ENCODE results near the gene TIMM23.
A peak's percentile ranks its signal among the peaks of the same experiment; 100 is the strongest.
"Not testable (repeated sequence)": the region's sequence is repeated elsewhere in the genome, so short reads cannot be mapped to it uniquely, and the experiment has no call there.

Gene TIMM23

DNA sequence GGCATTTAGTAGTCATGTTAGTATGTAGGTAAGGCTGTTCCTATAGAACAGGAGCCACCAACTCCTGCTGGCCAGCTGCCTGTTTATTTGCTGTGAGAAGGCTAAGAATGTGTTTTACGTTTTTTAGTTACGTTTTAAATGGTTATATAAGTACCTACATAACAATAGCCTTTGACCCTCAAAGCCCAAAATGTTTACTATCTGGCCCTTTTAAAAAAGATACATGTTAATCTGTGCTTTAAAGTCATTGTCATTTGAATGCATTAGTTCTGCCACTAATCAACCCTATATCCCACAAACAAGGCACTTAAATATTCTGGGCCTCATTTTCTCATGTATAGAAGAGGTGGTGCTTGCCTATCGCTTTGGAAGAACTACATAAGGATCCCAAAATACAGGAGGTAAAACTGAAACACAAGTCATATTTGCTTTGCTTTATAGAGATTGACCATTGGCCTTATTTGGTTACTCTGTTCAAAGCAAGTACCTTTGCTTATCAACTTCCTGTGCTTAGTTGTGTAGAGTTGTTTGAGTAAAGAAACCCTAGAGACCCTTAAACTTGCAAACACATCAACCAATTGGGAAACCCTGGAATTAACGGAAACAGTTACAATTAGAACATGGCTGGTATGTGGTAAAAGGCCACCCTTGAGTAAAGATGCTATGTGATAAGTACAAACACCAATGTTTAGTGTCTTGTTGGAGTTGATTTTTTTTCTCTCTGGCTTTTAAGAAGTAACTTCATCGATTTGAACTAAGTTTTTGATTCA, 25.9 kb downstream of the TIMM23 start:
- no peak for DNase-seq

DNA sequence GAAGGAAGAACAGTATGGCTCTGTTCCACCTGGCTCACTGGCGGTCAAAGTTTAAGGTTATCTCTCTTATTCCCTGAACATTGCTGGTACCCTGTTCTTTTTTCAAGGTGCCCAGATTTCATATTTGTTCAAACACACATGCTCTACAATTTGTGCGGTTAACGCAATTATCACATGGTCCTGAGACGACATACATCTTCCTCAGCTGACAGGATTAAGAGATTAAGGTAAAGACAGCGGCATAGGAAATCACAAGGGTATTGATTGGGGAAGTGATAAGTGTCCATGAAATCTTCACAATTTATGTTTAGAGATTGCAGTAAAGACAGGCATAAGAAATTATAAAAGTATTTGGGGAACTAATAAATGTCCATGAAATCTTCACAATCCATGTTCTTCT, 27.7 kb downstream of the TIMM23 start:
- not testable (repeated sequence) for DNase-seq

DNA sequence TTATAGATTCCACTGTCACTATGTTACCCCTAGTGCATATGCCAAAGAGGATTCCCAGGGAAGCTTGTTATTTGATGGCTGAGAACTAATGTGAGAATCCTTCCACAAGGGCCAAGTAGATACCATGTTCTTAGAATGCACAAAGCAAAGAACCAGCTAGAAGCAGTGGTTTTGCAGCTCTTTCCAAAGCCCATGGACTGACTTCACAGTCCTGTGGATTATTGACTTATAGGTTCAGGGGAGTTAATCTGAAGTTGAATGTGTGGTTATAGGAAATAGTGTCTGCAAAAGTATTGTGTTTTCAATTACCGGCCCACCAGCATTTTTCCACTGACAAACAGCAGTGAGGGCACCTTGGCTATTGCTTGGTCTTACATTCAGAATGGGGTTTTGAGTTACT, 28.2 kb downstream of the TIMM23 start:
- DNase-seq = no peak

DNA sequence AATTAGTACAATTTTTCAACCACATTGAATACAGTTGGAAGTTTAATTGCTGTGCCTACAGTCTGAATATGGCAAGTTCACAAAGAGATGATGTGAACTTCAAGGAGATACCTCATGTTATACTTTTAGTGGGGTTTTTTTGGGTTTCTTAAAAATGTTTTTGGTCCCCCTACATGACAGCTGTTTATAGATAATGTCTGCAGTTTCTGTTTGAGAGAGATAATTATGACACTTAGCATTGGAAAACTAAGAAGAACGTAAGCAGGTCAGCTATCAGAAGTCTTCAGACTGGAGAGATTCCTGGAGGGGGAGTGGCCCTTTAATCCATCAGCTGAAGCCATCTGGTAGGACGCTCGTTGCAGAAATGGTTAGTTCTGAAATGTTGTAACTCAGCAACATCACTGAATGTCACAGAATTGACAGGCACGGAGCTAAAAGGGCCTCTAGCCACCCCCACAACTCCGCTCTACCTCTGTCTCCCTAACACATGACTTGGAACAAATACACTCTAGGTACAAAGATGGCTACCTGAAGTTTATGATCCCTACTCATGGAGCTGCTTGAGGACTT, 29.0 kb downstream of the TIMM23 start:
- no peak for DNase-seq

DNA sequence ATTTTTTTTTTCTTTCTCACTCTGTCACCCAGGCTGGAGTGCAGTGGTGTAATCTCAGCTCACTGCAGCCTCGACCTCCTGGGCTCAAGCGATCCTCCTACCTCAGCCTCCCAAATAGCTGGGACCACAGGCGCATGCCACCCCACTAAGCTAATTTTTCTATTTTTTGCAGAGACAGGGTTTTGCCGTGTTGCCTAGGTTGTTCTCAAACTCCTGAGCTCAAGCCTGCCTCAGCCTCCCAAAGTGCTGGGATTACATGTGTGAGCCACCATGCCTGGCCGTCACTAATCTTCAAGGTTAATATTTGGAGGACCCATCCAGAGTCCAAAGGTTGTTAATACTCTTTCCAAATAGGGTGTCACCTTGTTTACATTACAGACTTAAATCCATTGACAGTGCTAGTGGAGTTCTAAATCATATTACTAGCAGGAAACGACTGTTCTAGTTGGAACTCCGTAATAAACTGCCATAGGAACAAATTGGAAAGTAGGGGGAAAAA, 29.9 kb downstream of the TIMM23 start:
- DNase-seq = not testable (repeated sequence)

DNA sequence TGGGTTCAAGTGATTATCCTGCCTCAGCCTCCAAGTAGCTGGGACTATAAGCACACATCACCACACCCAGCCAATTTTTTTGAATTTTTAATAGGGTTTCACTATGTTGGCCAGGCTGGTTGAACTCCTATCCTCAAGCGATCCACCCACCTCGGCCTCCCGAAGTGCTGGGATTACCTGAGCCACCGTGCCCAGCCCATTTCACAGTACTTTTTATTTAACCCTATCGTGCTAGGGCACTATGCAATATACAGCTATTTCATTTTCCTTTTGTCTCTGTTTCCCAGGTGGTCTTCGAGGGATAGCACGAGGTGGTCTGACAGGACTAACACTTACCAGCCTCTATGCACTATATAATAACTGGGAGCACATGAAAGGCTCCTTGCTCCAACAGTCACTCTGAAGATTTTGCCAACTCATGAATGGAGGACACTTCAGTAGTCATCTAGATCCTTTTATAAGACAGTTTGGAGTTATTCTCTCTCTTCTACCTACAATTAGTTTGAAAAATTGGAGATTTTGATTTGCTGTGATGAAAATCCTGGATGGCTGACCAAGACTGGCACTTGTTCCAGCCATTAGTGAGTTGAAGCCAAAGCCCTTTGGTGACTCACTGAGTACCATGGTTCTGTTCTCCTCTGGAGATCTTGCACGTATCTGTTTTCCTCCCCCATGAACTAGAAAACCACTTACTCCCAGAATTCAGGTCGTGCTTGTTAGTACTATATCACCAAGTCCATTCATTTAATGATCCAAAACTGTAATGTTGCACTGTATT, 30.8 kb downstream of the TIMM23 start:
- DNase-seq = no peak

DNA sequence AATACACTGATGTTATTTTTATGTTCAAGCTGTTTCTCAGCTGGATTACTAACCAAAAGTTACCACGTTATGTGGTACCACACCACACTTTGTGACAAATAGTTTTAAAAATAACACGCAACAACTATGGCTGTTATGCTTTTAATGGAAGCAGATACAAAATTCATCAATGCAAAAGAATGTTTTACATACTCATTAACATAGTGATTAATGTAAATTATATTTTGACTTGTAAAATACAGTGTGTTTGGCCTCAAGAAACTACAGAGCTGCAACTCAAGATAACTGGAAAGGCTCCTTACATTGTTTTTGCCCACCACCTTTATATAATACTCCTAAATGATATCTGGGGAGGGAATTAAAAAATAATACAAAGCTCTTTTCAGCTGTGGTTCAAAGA, 32.7 kb downstream of the TIMM23 start:
- DNase-seq = no peak

DNA sequence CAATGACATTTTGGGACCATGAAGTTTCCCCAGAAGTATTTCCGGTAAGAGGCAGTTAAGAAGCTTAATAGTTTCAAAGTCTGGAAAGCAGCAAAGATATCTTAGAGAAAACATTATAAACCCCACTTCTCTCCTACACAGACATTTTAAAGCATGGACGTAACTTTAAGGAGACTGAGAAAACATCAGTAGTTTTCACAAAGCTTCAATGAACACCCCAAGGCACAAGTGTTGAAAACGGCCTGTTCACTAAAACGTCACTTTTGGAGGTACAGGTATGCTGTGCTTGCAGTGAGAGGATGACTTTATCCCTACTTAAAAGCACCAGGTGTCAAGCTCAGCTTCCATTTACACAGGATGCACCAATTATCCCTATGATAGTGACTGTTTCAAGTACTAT, 33.1 kb downstream of the TIMM23 start:
- no peak for DNase-seq

DNA sequence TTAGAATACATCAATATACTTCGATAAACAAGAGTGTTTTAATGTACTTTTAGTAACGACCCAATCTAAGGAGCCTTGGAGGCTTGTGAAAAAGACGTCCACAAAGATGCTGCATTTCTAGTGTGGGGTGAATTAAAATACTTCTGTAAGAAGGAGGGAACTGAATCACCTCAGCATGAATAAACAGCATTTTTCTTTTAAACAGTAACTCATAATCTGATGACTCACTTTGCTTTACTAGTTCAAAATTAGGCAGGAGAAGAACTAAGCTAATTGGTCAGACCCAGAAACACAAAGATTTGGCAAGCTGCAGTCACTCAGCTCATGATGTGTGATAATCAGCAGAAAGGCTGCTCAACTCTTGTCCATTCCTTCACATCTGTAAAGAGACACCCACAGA, 33.9 kb downstream of the TIMM23 start:
- DNase-seq = no peak

DNA sequence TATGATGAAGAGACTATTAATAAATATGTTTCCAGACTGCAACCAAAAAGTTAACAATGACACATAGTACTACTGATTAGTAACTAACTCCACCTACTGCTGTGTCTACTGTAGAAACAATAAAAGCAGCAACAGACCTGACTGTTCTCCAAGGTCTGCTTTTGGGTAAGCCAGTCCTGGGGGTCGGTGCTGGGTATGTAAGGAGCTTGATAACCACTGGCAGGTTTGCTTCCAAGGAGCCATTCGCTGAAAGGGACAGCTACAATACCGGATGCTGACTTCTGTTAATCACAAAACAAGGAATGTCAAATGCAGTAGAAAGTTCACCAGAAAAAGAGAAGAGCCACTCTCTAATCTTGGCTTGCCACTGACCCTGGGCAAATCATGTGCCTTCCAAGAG, 40.5 kb downstream of the TIMM23 start:
- no peak for DNase-seq

DNA sequence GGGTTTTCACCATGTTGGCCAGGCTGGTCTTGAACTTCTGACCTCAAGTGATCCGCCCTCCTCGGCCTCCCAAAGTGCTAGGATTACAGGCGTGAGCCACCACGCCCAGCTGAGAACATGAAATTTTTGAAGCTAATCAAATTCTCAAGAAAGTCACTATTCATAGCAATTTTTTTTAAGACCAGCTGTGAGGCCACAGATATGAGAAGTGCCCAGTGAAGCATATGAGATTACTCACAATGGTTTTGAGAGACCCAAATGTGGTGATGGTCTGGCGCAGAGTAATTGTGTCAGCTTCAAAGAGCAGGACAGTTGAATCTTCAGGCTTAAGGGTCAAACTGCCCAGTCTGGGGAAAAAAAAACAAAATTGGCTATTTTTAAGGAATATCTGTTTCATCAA, 41.9 kb downstream of the TIMM23 start:
- no peak for DNase-seq

DNA sequence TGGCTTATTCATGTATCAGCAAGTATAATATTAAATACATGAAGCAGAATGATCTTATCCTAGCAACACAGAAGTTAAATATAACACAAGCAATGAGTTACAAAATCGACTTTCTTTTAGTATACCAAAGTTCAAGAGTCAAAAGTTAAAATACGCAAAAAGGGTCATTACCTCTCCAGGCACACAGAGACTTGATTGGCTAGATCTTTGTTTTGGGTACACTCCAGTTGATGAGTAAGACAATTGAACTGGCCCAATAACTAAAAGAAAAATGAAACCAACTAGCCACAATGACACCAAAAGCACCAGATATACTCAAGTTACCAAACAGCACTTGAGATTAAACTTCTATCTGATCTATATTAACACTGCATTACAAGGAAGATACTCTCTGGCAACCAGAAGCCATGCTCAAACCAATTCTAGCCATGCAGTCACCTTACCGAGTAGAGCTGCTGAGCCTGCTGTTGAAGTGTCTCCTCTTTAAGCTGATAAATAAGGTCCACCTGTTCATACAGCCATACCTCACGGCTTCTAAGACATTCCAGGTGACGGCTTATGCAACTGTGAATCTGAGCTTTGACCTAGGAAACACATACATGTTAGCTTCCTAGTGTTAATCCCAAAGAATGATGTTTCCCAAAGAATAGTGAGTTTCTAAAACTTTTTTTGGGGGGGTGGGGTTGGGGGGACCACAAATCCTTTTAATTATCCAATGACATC, 42.6 kb downstream of the TIMM23 start:
- no peak for DNase-seq

DNA sequence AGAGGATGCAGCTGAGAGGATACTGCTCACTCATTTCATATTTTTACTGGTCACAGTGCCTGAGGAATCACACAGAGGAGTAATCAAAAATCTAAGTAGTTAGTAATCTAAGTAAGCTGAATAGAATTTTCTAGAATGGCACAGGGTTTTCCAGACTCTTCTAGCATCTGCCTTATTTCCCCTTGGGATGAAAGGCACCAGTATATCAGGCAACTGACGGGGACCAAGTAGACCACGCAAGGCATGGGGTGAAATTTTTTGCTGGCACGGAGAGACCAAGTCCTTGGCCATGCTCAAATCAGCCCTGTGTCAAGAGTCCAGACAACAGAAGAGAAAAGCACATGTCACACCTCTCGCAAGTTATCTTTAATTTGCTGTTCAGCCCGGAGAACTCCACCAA, 43.9 kb downstream of the TIMM23 start:
- DNase-seq = no peak

DNA sequence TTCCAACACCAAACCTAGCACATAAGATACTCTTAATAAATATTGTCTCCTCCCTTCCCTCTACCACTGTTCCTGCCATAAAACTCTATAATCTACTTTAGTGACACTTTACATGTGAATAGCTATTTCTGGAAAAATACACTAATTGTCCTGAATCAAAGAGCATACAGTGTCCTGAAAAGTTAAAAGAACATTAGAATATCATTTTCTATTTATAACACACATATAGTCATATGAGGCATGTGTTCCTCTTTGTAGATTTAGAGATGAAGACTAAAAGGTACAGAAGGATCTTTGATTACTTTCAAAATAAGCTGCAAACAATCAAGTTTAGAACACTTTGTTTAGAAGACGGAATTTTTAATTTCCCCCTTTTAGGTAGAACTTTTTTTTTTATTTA, 44.5 kb downstream of the TIMM23 start:
- no peak for DNase-seq

DNA sequence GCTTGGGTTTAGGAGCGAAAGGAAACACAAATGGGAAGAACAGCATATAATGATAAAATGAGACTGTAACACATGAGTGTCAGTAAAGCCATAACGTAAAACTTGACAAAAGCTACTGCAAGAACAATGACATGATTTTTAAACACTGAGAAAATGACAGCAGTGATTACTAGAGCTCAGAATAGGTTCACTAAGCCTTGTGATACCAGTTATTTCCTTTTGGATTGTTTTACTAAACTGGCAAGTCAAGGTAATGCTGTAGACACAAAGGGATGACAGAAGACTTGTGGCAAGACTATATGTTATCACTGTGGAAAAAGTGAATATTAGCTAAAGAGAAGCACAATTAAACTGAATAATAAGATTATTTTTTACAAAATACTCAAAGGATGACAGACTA, 45.4 kb downstream of the TIMM23 start:
- DNase-seq = no peak

DNA sequence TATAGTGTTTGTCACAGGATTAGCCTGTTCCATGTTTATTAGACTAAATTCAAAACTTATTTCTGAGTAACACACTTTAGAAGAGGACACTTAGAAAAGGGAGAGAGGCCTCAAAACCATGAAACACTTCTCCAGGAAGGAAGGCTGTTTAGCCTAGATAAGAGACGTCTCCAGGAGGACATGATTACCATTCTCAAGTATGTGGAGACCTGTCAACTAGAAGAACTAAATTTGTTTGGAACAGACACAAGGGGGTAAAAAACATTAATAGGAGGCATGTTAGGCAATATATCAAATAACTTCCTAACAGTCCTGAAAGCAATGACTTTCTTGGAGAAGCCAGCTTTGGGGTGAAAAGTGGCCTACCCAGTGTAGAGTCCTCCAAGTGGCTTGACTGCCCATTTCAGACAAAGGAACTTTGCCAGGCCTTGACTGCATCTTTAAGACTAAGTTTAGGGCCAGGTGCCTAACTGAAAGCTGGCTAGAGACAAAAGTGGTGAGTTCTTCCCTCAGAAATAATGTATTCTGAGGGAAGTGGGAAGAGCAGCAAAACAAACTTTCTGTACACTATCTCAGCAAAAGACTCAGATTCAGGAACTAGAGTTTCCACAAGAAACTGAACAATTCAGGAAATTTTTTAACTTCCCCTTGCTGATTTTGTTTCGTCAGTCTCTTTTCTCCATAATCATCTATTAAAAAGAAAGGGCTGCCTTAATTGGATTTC, 46.3 kb downstream of the TIMM23 start:
- no peak for DNase-seq

DNA sequence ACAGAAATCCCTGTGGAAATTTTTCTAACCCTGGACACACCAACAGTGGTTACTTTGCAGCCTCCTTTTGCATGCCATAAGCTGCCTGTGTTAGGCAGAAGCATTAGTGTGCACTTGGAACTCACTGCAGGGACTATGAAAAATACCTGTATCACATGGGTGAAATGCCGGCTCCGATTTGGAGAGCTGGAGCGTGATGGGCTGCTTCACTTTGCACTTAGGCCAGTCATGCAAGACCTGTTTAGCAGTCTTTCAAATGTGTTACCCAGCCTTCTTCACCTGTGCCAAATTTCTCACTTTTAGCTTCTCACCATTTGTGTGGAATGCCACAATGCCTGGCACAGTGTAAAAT, 46.9 kb downstream of the TIMM23 start:
- no peak for DNase-seq

DNA sequence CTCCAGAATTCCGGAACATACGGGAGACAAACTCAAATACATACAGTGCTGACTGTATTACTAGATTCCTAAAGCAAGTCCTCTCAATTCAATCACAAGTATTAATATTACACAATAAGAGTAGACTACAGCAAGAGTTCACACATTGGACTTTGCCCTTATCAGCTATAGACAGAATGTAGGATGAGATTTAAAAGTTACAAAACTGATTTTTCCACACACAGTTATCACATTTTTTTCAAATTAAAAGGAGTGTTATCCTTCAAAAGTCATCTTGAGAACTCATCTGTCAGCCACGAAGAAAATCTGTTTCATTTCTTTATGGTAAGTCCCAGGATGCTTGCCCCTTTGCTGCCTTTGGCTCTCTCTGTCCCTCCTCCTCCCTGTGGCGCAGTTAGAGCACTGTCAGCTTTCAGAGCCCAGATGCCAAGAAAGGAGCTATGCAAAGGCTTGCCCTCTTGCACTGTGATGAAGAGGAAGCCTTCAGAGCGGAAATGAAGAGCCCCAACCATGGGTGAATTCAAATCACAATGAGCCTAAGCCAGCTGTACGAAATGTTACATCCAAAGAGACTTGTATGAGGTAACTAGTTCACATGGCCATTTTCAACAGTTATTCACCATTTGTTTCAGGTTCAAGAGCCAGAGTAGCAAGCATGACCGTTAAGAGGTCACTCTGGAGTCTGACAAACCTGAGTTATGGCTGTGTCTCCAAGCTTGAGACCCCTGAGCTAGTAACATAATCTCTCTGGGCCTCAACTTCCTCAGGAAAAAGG, 47.5 kb downstream of the TIMM23 start:
- DNase-seq = no peak

DNA sequence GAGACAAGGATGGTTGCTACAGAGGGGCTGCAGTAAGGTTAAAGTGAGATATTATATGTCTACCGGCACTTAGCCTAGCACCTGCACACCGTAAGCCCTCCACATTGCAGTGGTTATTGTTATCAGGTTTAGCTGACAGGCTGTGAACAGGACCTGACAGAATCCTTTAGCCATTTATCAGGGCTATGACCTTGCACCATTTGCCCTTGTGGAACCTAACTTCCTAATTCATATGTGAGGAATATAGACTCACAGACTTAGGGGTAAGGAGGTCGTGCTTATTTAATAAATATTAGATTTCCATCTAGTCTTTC, 48.0 kb downstream of the TIMM23 start:
- DNase-seq = no peak

DNA sequence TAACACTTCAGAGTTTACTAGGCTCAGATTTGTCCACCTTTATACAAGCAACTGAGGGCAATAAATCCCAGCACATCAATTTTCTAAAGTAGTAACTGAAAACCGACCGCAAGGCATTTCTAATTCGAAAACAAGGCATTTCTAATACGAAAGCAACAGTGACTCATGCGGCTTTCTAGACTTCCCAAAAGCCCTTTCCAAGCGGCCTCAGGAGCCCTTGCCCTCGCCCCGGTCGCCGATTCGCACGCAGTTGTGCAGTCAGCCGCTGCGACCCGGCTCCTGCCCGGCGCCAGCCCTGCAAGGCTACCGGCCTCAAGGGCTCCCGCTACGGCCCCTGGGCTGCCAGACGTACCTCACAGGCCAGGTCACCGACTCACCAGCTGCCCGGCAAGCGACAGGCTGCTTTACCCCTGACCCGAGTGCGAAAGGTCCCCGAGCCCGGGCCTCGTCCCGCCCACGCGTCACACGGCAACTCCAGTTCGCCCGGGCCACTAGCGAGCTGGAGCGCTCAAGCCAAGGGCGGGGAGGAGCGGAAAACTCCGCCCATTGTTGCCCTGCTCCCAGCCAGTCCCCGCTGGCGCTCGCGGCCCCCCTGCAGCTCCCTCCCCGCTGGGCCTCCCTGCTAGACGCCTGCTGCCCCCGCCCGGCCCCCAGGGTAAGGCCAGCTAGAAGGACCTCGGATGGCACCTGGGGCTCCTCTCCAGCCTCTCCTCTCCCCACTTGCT, 50.9 kb downstream of the TIMM23 start:
- peak; percentile 56 for DNase-seq

DNA sequence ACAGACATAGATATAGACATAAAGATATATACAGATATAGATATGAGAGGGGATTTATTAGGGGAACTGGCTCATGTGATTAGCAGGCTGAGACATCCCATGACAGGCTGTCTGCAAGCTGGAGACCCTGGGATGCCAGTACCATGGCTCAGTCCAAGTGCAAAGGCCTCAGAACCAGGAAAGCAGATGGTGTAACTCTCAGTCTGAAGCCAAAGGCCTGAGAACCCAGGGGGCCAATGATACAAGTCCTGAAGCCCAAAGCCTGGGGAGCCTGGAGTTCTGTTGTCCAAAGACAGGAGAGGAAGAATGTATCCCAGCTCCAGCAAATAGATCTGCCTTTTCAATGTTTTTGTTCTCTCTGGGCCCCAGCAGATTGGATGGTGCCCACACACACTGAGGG, 52.7 kb downstream of the TIMM23 start:
- no peak for DNase-seq
